ENCODE results near the gene CPTP.

Gene CPTP

GRCh38 chr1:1351511-1352427 lies 27.2 kb downstream of the CPTP start:
- peak; percentile 30 for DNase-seq (ENCODE audit: low read depth)

GRCh38 chr1:1352786-1353388 lies 28.3 kb downstream of the CPTP start:
- DNase-seq (ENCODE audit: low read depth), result no peak

- DNase-seq (ENCODE audit: low read depth), result no peak
Measured at GRCh38 chr1:1353389-1354151, 29.0 kb downstream of the CPTP start.

GRCh38 chr1:1354271-1355247 lies 30.0 kb downstream of the CPTP start:
- DNase-seq (ENCODE audit: low read depth), result no peak

- DNase-seq (ENCODE audit: low read depth), result peak; percentile 42
Measured at GRCh38 chr1:1355416-1355815, 30.8 kb downstream of the CPTP start.

GRCh38 chr1:1356166-1356795 lies 31.7 kb downstream of the CPTP start:
- DNase-seq (ENCODE audit: low read depth), result no peak

- DNase-seq (ENCODE audit: low read depth), result no peak
Measured at GRCh38 chr1:1356796-1357401, 32.3 kb downstream of the CPTP start.

GRCh38 chr1:1357871-1358432 lies 33.4 kb downstream of the CPTP start:
- DNase-seq (ENCODE audit: low read depth), result peak; percentile 31

- DNase-seq (ENCODE audit: low read depth), result peak; percentile 86
Measured at GRCh38 chr1:1358433-1359271, 34.0 kb downstream of the CPTP start, which contains the start of gene MXRA8. Gene MXRA8, minus strand, starts transcription at chr1:1358555. Its CDS starts 51 bp downstream, at chr1:1358504.

- peak; percentile 86 for DNase-seq (ENCODE audit: low read depth)
Measured at GRCh38 chr1:1359308-1359663, 34.7 kb downstream of the CPTP start.

GRCh38 chr1:1359664-1360468 lies 35.3 kb downstream of the CPTP start:
- DNase-seq (ENCODE audit: low read depth), result peak; percentile 45

- DNase-seq (ENCODE audit: low read depth), result peak; percentile 95
Measured at GRCh38 chr1:1360506-1361169, 36.0 kb downstream of the CPTP start.

- DNase-seq (ENCODE audit: low read depth), result no peak
Measured at GRCh38 chr1:1361233-1361981, 36.8 kb downstream of the CPTP start.

GRCh38 chr1:1361982-1362423 lies 37.4 kb downstream of the CPTP start:
- DNase-seq (ENCODE audit: low read depth), result peak; percentile 91

GRCh38 chr1:1364266-1364665 lies 39.7 kb downstream of the CPTP start:
- no peak for DNase-seq (ENCODE audit: low read depth)

- DNase-seq (ENCODE audit: low read depth), result no peak
Measured at GRCh38 chr1:1365875-1366698, 41.5 kb downstream of the CPTP start.
